T-helper 1 cell treated with Interleukin-12 subunit alpha and Interleukin-12 subunit beta and Interleukin-4 antibody, amounts not matched to agents 30 μg/mL and 1 μg/mL, for 36 hours (primary cell): Measurements from ENCODE around the gene DPAGT1.

Experiments used
- H3K27ac Mint-ChIP-seq: one replicate; pipeline ENCODE4 v1.8.0; 2021; ENCODE audit warnings: mild to moderate bottlenecking, mixed read lengths
- H3K27me3 Mint-ChIP-seq: one replicate; pipeline ENCODE4 v1.8.0; 2021; ENCODE audit warnings: low read depth, mixed read lengths
- H3K36me3 Mint-ChIP-seq: one replicate; pipeline ENCODE4 v1.8.0; 2021; ENCODE audit warnings: low read depth, mixed read lengths
- H3K4me1 Mint-ChIP-seq: one replicate; pipeline ENCODE4 v1.8.0; 2021; ENCODE audit warnings: low read depth, mixed read lengths
- H3K4me3 Mint-ChIP-seq: one replicate; pipeline ENCODE4 v1.8.0; 2021; ENCODE audit warnings: mild to moderate bottlenecking, moderate library complexity, mixed read lengths
- H3K9me3 Mint-ChIP-seq: one replicate; pipeline ENCODE4 v1.8.0; 2021; ENCODE audit warnings: mixed read lengths

The DPAGT1 gene

GRCh38 chr11:119121008-119121810, 19.6 kb upstream of the DPAGT1 start, which contains the start of gene HINFP:
HINFP (plus strand) TSS chr11:119121580; CDS start chr11:119126945, 5,365 bp downstream.
- H3K36me3 Mint-ChIP-seq: peaks cover 23% of the 10 kb centered on the region
- no peaks in the 10 kb centered on the region for H3K27me3 Mint-ChIP-seq
- no peaks in the 10 kb centered on the region for H3K9me3 Mint-ChIP-seq
- H3K4me3 Mint-ChIP-seq: peak within 1 kb of the TSS; percentile 94
- peak within 1 kb of the TSS; percentile 87 for H3K27ac Mint-ChIP-seq
- peaks cover 21% of the 10 kb centered on the region for H3K4me1 Mint-ChIP-seq

- Mint-ChIP-seq H3K9me3 (no peaks in the 10 kb centered on the region), H3K36me3 (peaks cover 27% of the 10 kb centered on the region), H3K27me3 (no peaks in the 10 kb centered on the region), H3K27ac (peak overlapping the region; percentile 87), H3K4me1 (peaks cover 25% of the 10 kb centered on the region), H3K4me3 (peak overlapping the region; percentile 94)
Observed at GRCh38 chr11:119120639-119121007, 19.0 kb upstream of the DPAGT1 start.

GRCh38 chr11:119118946-119119345, 17.3 kb upstream of the DPAGT1 start:
- Mint-ChIP-seq H3K4me1 (peaks cover 32% of the 10 kb centered on the region), H3K36me3 (peaks cover 32% of the 10 kb centered on the region), H3K27ac (no peak overlapping the region), H3K4me3 (no peak overlapping the region), H3K9me3 (no peaks in the 10 kb centered on the region), H3K27me3 (no peaks in the 10 kb centered on the region)

- H3K4me3 Mint-ChIP-seq: no peak overlapping the region
- H3K4me1 Mint-ChIP-seq: peaks cover 32% of the 10 kb centered on the region
- no peaks in the 10 kb centered on the region for H3K27me3 Mint-ChIP-seq
- no peak overlapping the region for H3K27ac Mint-ChIP-seq
- peaks cover 35% of the 10 kb centered on the region for H3K36me3 Mint-ChIP-seq
- H3K9me3 Mint-ChIP-seq: no peaks in the 10 kb centered on the region
Observed at GRCh38 chr11:119118227-119118626, 16.6 kb upstream of the DPAGT1 start.

- H3K27me3 Mint-ChIP-seq: no peaks in the 10 kb centered on the region
- peaks cover 34% of the 10 kb centered on the region for H3K36me3 Mint-ChIP-seq
- no peaks in the 10 kb centered on the region for H3K9me3 Mint-ChIP-seq
- peaks cover 24% of the 10 kb centered on the region for H3K4me1 Mint-ChIP-seq
- H3K4me3 Mint-ChIP-seq: no peak overlapping the region
- peak overlapping the region; percentile 42 for H3K27ac Mint-ChIP-seq
Observed at GRCh38 chr11:119117004-119117706, 15.5 kb upstream of the DPAGT1 start.

GRCh38 chr11:119116601-119117000, 14.9 kb upstream of the DPAGT1 start:
- no peak overlapping the region for H3K4me3 Mint-ChIP-seq
- peaks cover 38% of the 10 kb centered on the region for H3K36me3 Mint-ChIP-seq
- H3K4me1 Mint-ChIP-seq: peaks cover 23% of the 10 kb centered on the region
- peak overlapping the region; percentile 47 for H3K27ac Mint-ChIP-seq
- no peaks in the 10 kb centered on the region for H3K27me3 Mint-ChIP-seq
- H3K9me3 Mint-ChIP-seq: no peaks in the 10 kb centered on the region

- Mint-ChIP-seq H3K9me3 (no peaks in the 10 kb centered on the region), H3K4me1 (peaks cover 23% of the 10 kb centered on the region), H3K36me3 (peaks cover 42% of the 10 kb centered on the region), H3K4me3 (peak overlapping the region; percentile 78), H3K27me3 (no peaks in the 10 kb centered on the region), H3K27ac (peak overlapping the region; percentile 94)
Observed at GRCh38 chr11:119116235-119116594, 14.6 kb upstream of the DPAGT1 start.

- H3K9me3 Mint-ChIP-seq: no peaks in the 10 kb centered on the region
Observed at GRCh38 chr11:119115484-119116234, 14.0 kb upstream of the DPAGT1 start.

GRCh38 chr11:119114351-119114750, 12.7 kb upstream of the DPAGT1 start:
- Mint-ChIP-seq H3K36me3 (peaks cover 53% of the 10 kb centered on the region), H3K4me3 (no peak overlapping the region)

More at GRCh38 chr11:119115484-119116234, 14.0 kb upstream of the DPAGT1 start:
- Mint-ChIP-seq H3K36me3 (peaks cover 47% of the 10 kb centered on the region), H3K27ac (peak overlapping the region; percentile 94), H3K4me3 (peak overlapping the region; percentile 78), H3K27me3 (no peaks in the 10 kb centered on the region), H3K4me1 (peaks cover 22% of the 10 kb centered on the region)

GRCh38 chr11:119113716-119114115, 12.1 kb upstream of the DPAGT1 start:
- Mint-ChIP-seq H3K27ac (no peak overlapping the region), H3K4me1 (peaks cover 29% of the 10 kb centered on the region), H3K27me3 (no peaks in the 10 kb centered on the region), H3K36me3 (peaks cover 55% of the 10 kb centered on the region), H3K4me3 (no peak overlapping the region), H3K9me3 (no peaks in the 10 kb centered on the region)

More at GRCh38 chr11:119114351-119114750, 12.7 kb upstream of the DPAGT1 start:
- peak overlapping the region; percentile 59 for H3K27ac Mint-ChIP-seq
- no peaks in the 10 kb centered on the region for H3K27me3 Mint-ChIP-seq
- no peaks in the 10 kb centered on the region for H3K9me3 Mint-ChIP-seq
- peaks cover 22% of the 10 kb centered on the region for H3K4me1 Mint-ChIP-seq

GRCh38 chr11:119112314-119113020, 10.8 kb upstream of the DPAGT1 start:
- Mint-ChIP-seq H3K36me3 (peaks cover 52% of the 10 kb centered on the region), H3K27me3 (no peaks in the 10 kb centered on the region), H3K9me3 (no peaks in the 10 kb centered on the region), H3K4me3 (no peak overlapping the region), H3K27ac (no peak overlapping the region), H3K4me1 (peaks cover 31% of the 10 kb centered on the region)

- Mint-ChIP-seq H3K27me3 (no peaks in the 10 kb centered on the region), H3K27ac (no peak overlapping the region), H3K9me3 (no peaks in the 10 kb centered on the region), H3K36me3 (peaks cover 46% of the 10 kb centered on the region), H3K4me1 (peaks cover 36% of the 10 kb centered on the region), H3K4me3 (no peak overlapping the region)
Observed at GRCh38 chr11:119111361-119111925, 9.8 kb upstream of the DPAGT1 start.

GRCh38 chr11:119110439-119110838, 8.8 kb upstream of the DPAGT1 start:
- no peaks in the 10 kb centered on the region for H3K27me3 Mint-ChIP-seq
- H3K4me1 Mint-ChIP-seq: peaks cover 37% of the 10 kb centered on the region
- peaks cover 40% of the 10 kb centered on the region for H3K36me3 Mint-ChIP-seq
- H3K4me3 Mint-ChIP-seq: no peak overlapping the region
- H3K27ac Mint-ChIP-seq: no peak overlapping the region
- H3K9me3 Mint-ChIP-seq: no peaks in the 10 kb centered on the region

GRCh38 chr11:119109843-119110242, 8.2 kb upstream of the DPAGT1 start:
- H3K27me3 Mint-ChIP-seq: no peaks in the 10 kb centered on the region
- H3K4me3 Mint-ChIP-seq: peak overlapping the region; percentile 91
- peaks cover 36% of the 10 kb centered on the region for H3K36me3 Mint-ChIP-seq
- no peaks in the 10 kb centered on the region for H3K9me3 Mint-ChIP-seq
- peaks cover 33% of the 10 kb centered on the region for H3K4me1 Mint-ChIP-seq
- no peak overlapping the region for H3K27ac Mint-ChIP-seq
